Gastrocnemius medialis (tissue), 4 donors: Measurements from ENCODE around the gene DOCK7.

Experiments used
- CTCF ChIP-seq, 5 experiments: fragments of 450-650 bp in 3 of 5; fragments of 200-600 bp in 2 of 5; sonication (generic) in 2 of 5; IDR thresholded peaks in 4 of 5; conservative IDR thresholded peaks in 1 of 5; 1 replicate in 4 of 5; 2 replicates in 1 of 5; pipeline ENCODE4 v1.5.1; 2016 to 2019; ENCODE audit warnings: antibody characterized with exemption in 5 of 5, mild to moderate bottlenecking in 3 of 5, moderate library complexity in 3 of 5
- POLR2A ChIP-seq, 2 donors: fragments of 450-650 bp; IDR thresholded peaks; one replicate each; pipeline ENCODE4 v1.6.1; 2017; ENCODE audit warnings: antibody characterized with exemption in 2 of 2, mild to moderate bottlenecking in 2 of 2, moderate library complexity in 2 of 2

DNA sequence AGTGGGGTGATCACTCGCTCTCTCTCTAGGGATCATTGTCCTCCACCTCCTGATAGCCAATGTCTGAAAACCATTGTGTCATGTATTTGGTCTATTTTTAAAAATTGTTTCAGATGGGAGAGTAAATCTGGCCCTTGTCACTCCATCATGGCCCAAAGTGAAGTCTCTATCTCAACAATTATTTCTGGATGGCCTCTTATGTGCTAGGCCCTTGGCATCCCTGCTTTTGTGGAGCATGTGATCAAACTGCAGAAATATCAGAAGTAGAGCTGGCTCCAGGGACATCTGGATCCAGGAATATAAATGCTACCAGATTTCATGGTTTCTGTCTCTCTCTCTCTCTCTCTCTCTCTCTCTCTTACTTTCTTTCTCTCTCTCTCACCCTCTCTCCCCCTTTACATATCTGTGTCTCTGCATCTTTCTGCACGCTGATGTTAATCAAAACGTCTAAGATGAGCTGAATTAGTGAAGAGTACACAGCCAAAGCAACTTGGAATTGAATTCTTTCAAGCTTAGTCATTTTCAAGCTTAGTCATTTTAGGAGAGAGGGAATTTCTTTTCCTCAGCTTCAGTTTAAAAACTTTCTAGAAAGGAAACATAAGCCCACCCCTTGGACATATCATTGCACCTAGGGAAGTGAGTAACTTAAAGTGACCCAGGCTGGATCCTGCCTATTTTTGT lies 47.4 kb upstream of the DOCK7 start:
- TF ChIP-seq CTCF (IDR thresholded peaks at IDR 0.05 in 4 of 5, conservative IDR thresholded peaks at IDR 0.05 in 1 of 5), result no peak
- no peak for TF ChIP-seq POLR2A (IDR thresholded peaks at IDR 0.05)
